ENCODE measurements around the gene SLC25A27. TPM values are rescaled to one million over a fixed set of nuclear protein-coding genes. Genes with fewer than 3 reads are reported as not detected.

The SLC25A27 gene
- total and polyA plus RNA-seq, 9 of the 15 experiments (the other 6 are each of a cell fraction or from before 2014, with no cell fraction given): not detected

- TF ChIP-seq, protein P1, sequence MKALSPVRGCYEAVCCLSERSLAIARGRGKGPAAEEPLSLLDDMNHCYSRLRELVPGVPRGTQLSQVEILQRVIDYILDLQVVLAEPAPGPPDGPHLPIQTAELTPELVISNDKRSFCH (CRISPR knock-in tag; IDR thresholded peaks at IDR 0.05): no peak
- TF ChIP-seq, protein P1 (tag; IDR thresholded peaks at IDR 0.05): no peak
- TF ChIP-seq ILK (tag; IDR thresholded peaks at IDR 0.05; ENCODE audit: borderline replicate concordance, low read depth) (no peak), ZNF449 (CRISPR knock-in tag; IDR thresholded peaks at IDR 0.05) (no peak)
Observed at GRCh38 chr6:46706464-46706863, 53.7 kb downstream of the SLC25A27 start (continued).

GRCh38 chr6:46711491-46711890 lies 58.7 kb downstream of the SLC25A27 start:
- no peak overlapping the region for H3K4me2 ChIP-seq (ENCODE audit: insufficient read depth, low read length)
- H3K4me1 ChIP-seq (replicated peaks in 1 of 2; ENCODE audit: control insufficient read depth in 2 of 2, insufficient read depth in 2 of 2, low read length in 2 of 2): no peaks in the 10 kb centered on the region
- no peak overlapping the region for H3K9ac ChIP-seq (ENCODE audit: insufficient read depth in 1 of 2, low read depth in 2 of 2, low read length in 2 of 2)
- no peaks in the 10 kb centered on the region for H3K79me2 ChIP-seq (ENCODE audit: control insufficient read depth, insufficient read depth, low read length)
- no TSS peak for BruUV-seq (replicated peaks)
- in situ Hi-C loops (cut with MboI) (no loop called here), intact Hi-C loops (cut with micrococcal nuclease) (no loop called here)
- H3K9me3 ChIP-seq (replicated peaks; ENCODE audit: control insufficient read depth, insufficient read depth, low read depth, low read length): no peaks in the 10 kb centered on the region
- no peaks in the 10 kb centered on the region for H3K36me3 ChIP-seq (ENCODE audit: control insufficient read depth, insufficient read depth, low read length)
- ChIA-PET POLR2A (no interaction called here), CTCF (ENCODE audit: low intra/inter-chr PET ratio) (no interaction called here)
- H3K27ac ChIP-seq (ENCODE audit: extremely low read depth, low read depth, low read length): no peak overlapping the region
- no peaks in the 10 kb centered on the region for H3K9me1 ChIP-seq (ENCODE audit: control insufficient read depth, insufficient read depth, low read length)
- ATAC-seq (no peak), FAIRE-seq (no peak), DNase-seq (ENCODE audit: extremely low read depth in 1 of 4, low spot score in 3 of 4) (no peak)
- H3K4me3 ChIP-seq: no peak overlapping the region
- no peaks in the 10 kb centered on the region for H3K27me3 ChIP-seq (ENCODE audit: control insufficient read depth in 2 of 2, insufficient read depth in 2 of 2, low read length in 2 of 2)
- WGBS (ENCODE audit: insufficient coverage, low coverage, missing lambda C conversion rate): 5% methylated on average over 1 of the region's 1 CpG
- H2AFZ ChIP-seq (ENCODE audit: low read depth, low read length): no peak overlapping the region
- no peaks in the 10 kb centered on the region for H4K20me1 ChIP-seq (replicated peaks; ENCODE audit: control insufficient read depth, insufficient read depth, low read length)
- no peak for TF ChIP-seq CLOCK (CRISPR knock-in tag; IDR thresholded peaks at IDR 0.05; ENCODE audit: borderline replicate concordance)
- no peak for TF ChIP-seq ZNF212 (CRISPR knock-in tag; IDR thresholded peaks at IDR 0.05)
- no peak for TF ChIP-seq BRF2 (IDR thresholded peaks at IDR 0.05; ENCODE audit: borderline replicate concordance, insufficient read depth, insufficient read length)
- TF ChIP-seq SLC30A9 (CRISPR knock-in tag; IDR thresholded peaks at IDR 0.05): no peak
- TF ChIP-seq SMARCA4 (IDR thresholded peaks at IDR 0.05): no peak
- no peak for TF ChIP-seq PATZ1 (CRISPR knock-in tag; IDR thresholded peaks at IDR 0.05; ENCODE audit: borderline replicate concordance)
- no peak for TF ChIP-seq PHB2 (IDR thresholded peaks at IDR 0.05; ENCODE audit: low read depth)
